Measurements from ENCODE around the gene MYO9B.

The MYO9B gene

GRCh38 chr19:17163652-17164051, 88.1 kb downstream of the MYO9B start:
- Histone ChIP-seq H2AFZ (ENCODE audit: low read depth, low read length) (no peak overlapping the region), H3K9ac (ENCODE audit: low read depth, low read length) (no peak overlapping the region), H3K27ac (ENCODE audit: low read length) (no peak overlapping the region), H3K36me3 (ENCODE audit: insufficient read depth, low read length) (peaks cover 87% of the 10 kb centered on the region), H3K4me3 (ENCODE audit: low read depth in 1 of 2, low read length in 2 of 2) (no peak overlapping the region), H4K20me1 (ENCODE audit: insufficient read depth, low read length) (no peaks in the 10 kb centered on the region), H3K4me2 (ENCODE audit: insufficient read depth, low read length) (no peak overlapping the region), H3K27me3 (ENCODE audit: insufficient read depth, low read length, poor library complexity) (no peaks in the 10 kb centered on the region), H3K4me1 (ENCODE audit: insufficient read depth, low read length) (no peaks in the 10 kb centered on the region), H3K79me2 (ENCODE audit: insufficient read depth, low read length) (no peaks in the 10 kb centered on the region), H3K9me3 (ENCODE audit: insufficient read depth, low read length, severe bottlenecking) (no peaks in the 10 kb centered on the region)
- DNase-seq (no peak), ATAC-seq (ENCODE audit: insufficient read depth, low read depth) (no peak)
- TF ChIP-seq CTCF (IDR thresholded peaks at IDR 0.05; ENCODE audit: borderline replicate concordance, extremely low read depth, low read length, poor library complexity, severe bottlenecking) = no peak
- TF ChIP-seq EZH2 (IDR thresholded peaks at IDR 0.05; ENCODE audit: borderline replicate concordance, low read depth, low read length, severe bottlenecking) = no peak

GRCh38 chr19:17164639-17165038, 89.1 kb downstream of the MYO9B start:
- Histone ChIP-seq H2AFZ (ENCODE audit: low read depth, low read length) (no peak overlapping the region), H3K27me3 (ENCODE audit: insufficient read depth, low read length, poor library complexity) (no peaks in the 10 kb centered on the region), H3K27ac (ENCODE audit: low read length) (no peak overlapping the region), H3K4me1 (ENCODE audit: insufficient read depth, low read length) (no peaks in the 10 kb centered on the region), H3K79me2 (ENCODE audit: insufficient read depth, low read length) (no peaks in the 10 kb centered on the region), H3K36me3 (ENCODE audit: insufficient read depth, low read length) (peaks cover 88% of the 10 kb centered on the region), H4K20me1 (ENCODE audit: insufficient read depth, low read length) (no peaks in the 10 kb centered on the region), H3K9ac (ENCODE audit: low read depth, low read length) (no peak overlapping the region), H3K4me2 (ENCODE audit: insufficient read depth, low read length) (no peak overlapping the region), H3K4me3 (ENCODE audit: low read depth in 1 of 2, low read length in 2 of 2) (no peak overlapping the region), H3K9me3 (ENCODE audit: insufficient read depth, low read length, severe bottlenecking) (no peaks in the 10 kb centered on the region)
- no peak for TF ChIP-seq CTCF (IDR thresholded peaks at IDR 0.05; ENCODE audit: borderline replicate concordance, extremely low read depth, low read length, poor library complexity, severe bottlenecking)
- no peak for TF ChIP-seq EZH2 (IDR thresholded peaks at IDR 0.05; ENCODE audit: borderline replicate concordance, low read depth, low read length, severe bottlenecking)
- no peak for DNase-seq
- ATAC-seq (ENCODE audit: insufficient read depth, low read depth) = no peak

GRCh38 chr19:17165715-17166114, 90.1 kb downstream of the MYO9B start:
- H3K9me3 ChIP-seq (ENCODE audit: insufficient read depth, low read length, severe bottlenecking) = no peaks in the 10 kb centered on the region
- ATAC-seq (ENCODE audit: insufficient read depth, low read depth) (no peak), DNase-seq (no peak)
- H3K4me1 ChIP-seq (ENCODE audit: insufficient read depth, low read length) = no peaks in the 10 kb centered on the region
- H3K4me3 ChIP-seq (ENCODE audit: low read depth in 1 of 2, low read length in 2 of 2) = no peak overlapping the region
- no peak overlapping the region for H3K27ac ChIP-seq (ENCODE audit: low read length)
- H3K4me2 ChIP-seq (ENCODE audit: insufficient read depth, low read length) = no peak overlapping the region
- H3K9ac ChIP-seq (ENCODE audit: low read depth, low read length) = no peak overlapping the region
- no peaks in the 10 kb centered on the region for H3K79me2 ChIP-seq (ENCODE audit: insufficient read depth, low read length)
- no peak overlapping the region for H2AFZ ChIP-seq (ENCODE audit: low read depth, low read length)
- TF ChIP-seq CTCF (IDR thresholded peaks at IDR 0.05; ENCODE audit: borderline replicate concordance, extremely low read depth, low read length, poor library complexity, severe bottlenecking) (no peak), EZH2 (IDR thresholded peaks at IDR 0.05; ENCODE audit: borderline replicate concordance, low read depth, low read length, severe bottlenecking) (no peak)
- no peaks in the 10 kb centered on the region for H3K27me3 ChIP-seq (ENCODE audit: insufficient read depth, low read length, poor library complexity)
- no peaks in the 10 kb centered on the region for H4K20me1 ChIP-seq (ENCODE audit: insufficient read depth, low read length)
- H3K36me3 ChIP-seq (ENCODE audit: insufficient read depth, low read length) = peaks cover 91% of the 10 kb centered on the region

Data from DND-41 (cell line).